CD4-positive, alpha-beta T cell (primary cell): ENCODE data around the gene GPR17. TPM values are rescaled to one million over a fixed set of nuclear protein-coding genes. Genes with fewer than 3 reads are reported as not detected.

Experiments used
- ATAC-seq: fragments of 200-7000 bp; cut with Tn5 transposase; one replicate; pipeline ENCODE4 v1.10.0; 2022; ENCODE audit warnings: mild to moderate bottlenecking; ENCODE audit not compliant: poor library complexity
- CTCF ChIA-PET: fragments of 350-600 bp; sonication (Branson Sonifier 250); formaldehyde crosslinking; loops from one replicate; lab custom pipeline; 2021; ENCODE audit warnings: antibody characterized with exemption, inconsistent platforms; lab: Charles Lee
- POLR2A ChIA-PET: fragments of 350-600 bp; sonication (Branson Sonifier 250); formaldehyde crosslinking; loops from one replicate; lab custom pipeline; 2021; ENCODE audit warnings: antibody characterized with exemption, inconsistent platforms; lab: Charles Lee
- DNase-seq, 14 experiments: peaks; one replicate each; pipeline ENCODE4 v3.0.0-alpha.2; 2013 to 2020; ENCODE audit warnings: mixed read lengths in 2 of 14
- H3K27ac ChIP-seq, 2 donors: one replicate each; pipeline versions ENCODE4 v1.5.1 to v1.7.0; 2013; ENCODE audit warnings: low read length in 2 of 2, low read depth in 1 of 2, mild to moderate bottlenecking in 1 of 2
- H3K27me3 ChIP-seq, 2 experiments: 1 replicate in 1 of 2; 2 replicates in 1 of 2; pipeline versions ENCODE4 v1.6.1 to v1.7.0; 2013; ENCODE audit warnings: low read length in 2 of 2, control low read depth in 1 of 2, mild to moderate bottlenecking in 1 of 2, moderate library complexity in 1 of 2; ENCODE audit not compliant: insufficient read depth in 2 of 2, control insufficient read depth in 1 of 2
- H3K36me3 ChIP-seq: one replicate; pipeline ENCODE4 v1.6.1; 2013; ENCODE audit warnings: low read length, control low read depth; ENCODE audit not compliant: insufficient read depth
- H3K4me1 ChIP-seq: one replicate; pipeline ENCODE4 v1.6.1; 2013; ENCODE audit warnings: low read length, control low read depth; ENCODE audit not compliant: insufficient read depth
- H3K4me3 ChIP-seq: one replicate; pipeline ENCODE4 v1.5.1; 2013; ENCODE audit warnings: mild to moderate bottlenecking, low read length, moderate library complexity
- H3K9me3 ChIP-seq, 2 experiments: 1 replicate in 1 of 2; 2 replicates in 1 of 2; pipeline versions ENCODE4 v1.6.1 to v1.7.0; 2013; ENCODE audit warnings: low read length in 2 of 2, mild to moderate bottlenecking in 2 of 2, control low read depth in 1 of 2, moderate library complexity in 1 of 2; ENCODE audit not compliant: control insufficient read depth in 1 of 2, insufficient read depth in 1 of 2
- H3K27ac Mint-ChIP-seq: one replicate; pipeline ENCODE4 v1.8.0; 2020; ENCODE audit warnings: mixed read lengths
- H3K27me3 Mint-ChIP-seq: one replicate; pipeline ENCODE4 v1.8.0; 2021; ENCODE audit warnings: mixed read lengths
- H3K36me3 Mint-ChIP-seq: one replicate; pipeline ENCODE4 v1.8.0; 2021; ENCODE audit warnings: low read depth, mixed read lengths
- H3K4me1 Mint-ChIP-seq: one replicate; pipeline ENCODE4 v1.8.0; 2021; ENCODE audit warnings: low read depth, mixed read lengths
- H3K4me3 Mint-ChIP-seq: one replicate; pipeline ENCODE4 v1.8.0; 2020; ENCODE audit warnings: mild to moderate bottlenecking, mixed read lengths
- H3K9me3 Mint-ChIP-seq: one replicate; pipeline ENCODE4 v1.8.0; 2020; ENCODE audit warnings: mixed read lengths
- CTCF ChIP-seq: fragments of 200-600 bp; IDR thresholded peaks from one replicate; pipeline ENCODE4 v1.8.0; 2022; ENCODE audit warnings: antibody characterized with exemption, mild to moderate bottlenecking
- intact Hi-C, 2 experiments: fragments of 100-400 bp; cut with DNase I in 1 of 2; cut with micrococcal nuclease in 1 of 2; formaldehyde crosslinking; loops; one replicate each; pipeline versions ENCODE4 v1.15.1 to v1.9.0; 2023 to 2025; cut with DNase I, micrococcal nuclease
- total RNA-seq, 174 experiments: library from RNA in 2 of 174; stranded (reverse) in 2 of 174; gene quantifications; one replicate each; pipeline ENCODE4 v1.2.3 and lab custom pipeline; 2021 to 2026

The GPR17 gene
- total RNA-seq, 2 experiments from 2014 or later = not detected

- Mint-ChIP-seq H3K27ac (no peak overlapping the region), H3K4me3 (no peak overlapping the region), H3K27me3 (no peaks in the 10 kb centered on the region), H3K36me3 (no peaks in the 10 kb centered on the region), H3K9me3 (peaks cover 6% of the 10 kb centered on the region), H3K4me1 (peaks cover 4% of the 10 kb centered on the region)
- Histone ChIP-seq H3K27me3 (peaks cover 0 to 2% of the 10 kb centered on the region in 2 experiments), H3K27ac (no peak overlapping the region), H3K9me3 (peaks cover 9 to 19% of the 10 kb centered on the region in 2 experiments), H3K36me3 (no peaks in the 10 kb centered on the region), H3K4me3 (no peak overlapping the region), H3K4me1 (peaks cover 10% of the 10 kb centered on the region)
- no peak for TF ChIP-seq CTCF
- DNase-seq (peak in 1 of 14 experiments; percentile 29), ATAC-seq (no peak)
- CTCF ChIA-PET = no interaction called here
- POLR2A ChIA-PET = no interaction called here
- intact Hi-C loops = no loop called here
Observed at GRCh38 chr2:127609031-127609751, 36.8 kb upstream of the GPR17 start.

- ATAC-seq (no peak), DNase-seq (no peak)
- intact Hi-C loops = no loop called here
- Mint-ChIP-seq H3K4me1 (peaks cover 2% of the 10 kb centered on the region), H3K36me3 (no peaks in the 10 kb centered on the region), H3K4me3 (no peak overlapping the region), H3K27ac (no peak overlapping the region), H3K27me3 (no peaks in the 10 kb centered on the region), H3K9me3 (peaks cover 6% of the 10 kb centered on the region)
- Histone ChIP-seq H3K27me3 (peaks cover 0 to 2% of the 10 kb centered on the region in 2 experiments), H3K27ac (no peak overlapping the region), H3K4me3 (no peak overlapping the region), H3K36me3 (no peaks in the 10 kb centered on the region), H3K9me3 (peaks cover 9 to 19% of the 10 kb centered on the region in 2 experiments), H3K4me1 (peaks cover 10% of the 10 kb centered on the region)
- CTCF ChIA-PET = no interaction called here
- no peak for TF ChIP-seq CTCF
- POLR2A ChIA-PET = no interaction called here
Observed at GRCh38 chr2:127609818-127610217, 36.1 kb upstream of the GPR17 start.

- H3K9me3 ChIP-seq = peaks cover 9 to 19% of the 10 kb centered on the region in 2 experiments
- no peaks in the 10 kb centered on the region for H3K36me3 ChIP-seq
- H3K4me1 Mint-ChIP-seq = peaks cover 10% of the 10 kb centered on the region
- H3K4me3 Mint-ChIP-seq = no peak overlapping the region
- CTCF ChIA-PET = no interaction called here
- no peaks in the 10 kb centered on the region for H3K27me3 Mint-ChIP-seq
- peaks cover 10% of the 10 kb centered on the region for H3K4me1 ChIP-seq
- no peaks in the 10 kb centered on the region for H3K36me3 Mint-ChIP-seq
- TF ChIP-seq CTCF = no peak
- no peak for ATAC-seq
- H3K27me3 ChIP-seq = peaks cover 0 to 2% of the 10 kb centered on the region in 2 experiments
- intact Hi-C loops = no loop called here
- H3K27ac Mint-ChIP-seq = no peak overlapping the region
- POLR2A ChIA-PET = no interaction called here
- peaks cover 6% of the 10 kb centered on the region for H3K9me3 Mint-ChIP-seq
- peak in 1 of 14 experiments; percentile 11 for DNase-seq
- no peak overlapping the region for H3K27ac ChIP-seq
- H3K4me3 ChIP-seq = no peak overlapping the region
Observed at GRCh38 chr2:127610561-127610960, 35.4 kb upstream of the GPR17 start.
